Measurements from ENCODE around the gene VPS35L.
"Not testable (repeated sequence)": the region's sequence is repeated elsewhere in the genome, so short reads cannot be mapped to it uniquely, and the experiment has no call there.

Gene VPS35L

DNA sequence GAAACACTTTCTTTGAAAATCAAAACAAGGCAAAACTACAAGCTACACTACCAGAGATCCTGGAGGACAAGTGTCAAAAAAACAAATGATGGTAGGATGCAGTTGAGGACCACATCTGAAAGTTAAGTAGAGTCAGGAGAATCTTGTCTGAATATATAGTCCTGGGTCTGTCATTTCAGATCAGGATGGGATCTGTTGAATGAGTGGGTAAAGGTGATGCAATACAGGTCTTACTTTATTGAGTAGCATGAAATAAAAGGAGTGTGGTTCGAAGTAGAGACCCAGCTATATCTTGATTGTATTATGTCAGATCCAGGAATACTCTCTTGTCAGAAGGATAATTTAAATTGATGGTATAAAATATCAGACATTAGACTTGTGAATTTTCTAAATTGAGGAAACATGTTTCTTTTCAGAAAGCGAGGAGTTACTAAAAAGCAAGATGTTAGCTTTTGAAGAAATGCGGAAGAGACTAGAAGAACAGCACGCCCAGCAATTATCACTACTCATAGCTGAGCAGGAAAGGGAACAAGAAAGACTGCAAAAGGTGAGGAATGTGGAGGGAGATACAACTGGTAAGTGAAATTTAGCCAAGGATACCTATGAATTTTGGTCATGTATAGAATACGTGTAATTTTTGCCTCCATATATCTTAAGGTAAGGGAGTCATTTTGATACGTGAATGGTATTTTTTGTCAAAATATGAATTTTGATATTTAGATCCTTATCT is 15.1 kb upstream of the VPS35L start:
- no peak for DNase-seq (ENCODE audit: low read depth)

- DNase-seq (ENCODE audit: low read depth) = no peak
These were observed 13.2 kb upstream of the VPS35L start for GRCh38 chr16:19542138-19542821.

- DNase-seq (ENCODE audit: low read depth) = not testable (repeated sequence)
These were observed 12.1 kb upstream of the VPS35L start for GRCh38 chr16:19543278-19543996.

DNA sequence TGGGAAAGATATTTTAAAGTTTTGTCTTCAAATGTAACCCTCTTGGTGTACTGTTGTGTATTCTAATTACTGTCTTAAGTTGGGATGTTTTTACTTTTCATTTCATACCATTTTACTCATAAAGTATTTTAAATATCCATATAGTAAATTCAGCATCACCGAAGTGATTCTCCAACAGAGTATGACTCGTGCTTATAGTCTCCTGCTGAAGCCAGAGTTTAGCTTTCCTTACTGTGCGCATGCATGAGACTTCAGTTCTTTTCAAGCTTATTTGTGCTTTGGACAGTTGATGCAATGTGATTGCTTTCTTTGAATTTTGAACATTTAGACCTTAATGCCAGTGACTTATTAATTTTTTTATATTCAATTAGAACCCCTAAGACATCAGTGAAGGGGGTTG is 7.4 kb upstream of the VPS35L start:
- no peak for DNase-seq (ENCODE audit: low read depth)

DNA sequence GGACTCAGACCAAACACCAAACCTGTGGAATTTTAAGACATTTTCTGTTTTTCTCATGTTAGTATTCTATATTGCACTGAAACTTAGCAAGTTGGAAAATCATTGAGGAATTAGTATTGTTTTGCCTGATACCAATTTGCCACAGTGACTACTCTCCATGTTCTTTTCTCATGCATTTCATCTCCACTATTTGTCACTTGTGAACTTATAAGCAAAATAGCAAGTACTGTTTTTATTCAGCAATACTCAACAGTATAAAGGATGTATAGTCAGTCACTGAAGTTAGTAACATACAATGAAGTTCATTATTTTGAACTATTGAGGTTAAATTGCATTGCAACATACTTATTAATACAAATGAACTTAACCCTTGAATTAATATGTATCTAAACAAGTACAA is 5.8 kb upstream of the VPS35L start:
- no peak for DNase-seq (ENCODE audit: low read depth)

DNA sequence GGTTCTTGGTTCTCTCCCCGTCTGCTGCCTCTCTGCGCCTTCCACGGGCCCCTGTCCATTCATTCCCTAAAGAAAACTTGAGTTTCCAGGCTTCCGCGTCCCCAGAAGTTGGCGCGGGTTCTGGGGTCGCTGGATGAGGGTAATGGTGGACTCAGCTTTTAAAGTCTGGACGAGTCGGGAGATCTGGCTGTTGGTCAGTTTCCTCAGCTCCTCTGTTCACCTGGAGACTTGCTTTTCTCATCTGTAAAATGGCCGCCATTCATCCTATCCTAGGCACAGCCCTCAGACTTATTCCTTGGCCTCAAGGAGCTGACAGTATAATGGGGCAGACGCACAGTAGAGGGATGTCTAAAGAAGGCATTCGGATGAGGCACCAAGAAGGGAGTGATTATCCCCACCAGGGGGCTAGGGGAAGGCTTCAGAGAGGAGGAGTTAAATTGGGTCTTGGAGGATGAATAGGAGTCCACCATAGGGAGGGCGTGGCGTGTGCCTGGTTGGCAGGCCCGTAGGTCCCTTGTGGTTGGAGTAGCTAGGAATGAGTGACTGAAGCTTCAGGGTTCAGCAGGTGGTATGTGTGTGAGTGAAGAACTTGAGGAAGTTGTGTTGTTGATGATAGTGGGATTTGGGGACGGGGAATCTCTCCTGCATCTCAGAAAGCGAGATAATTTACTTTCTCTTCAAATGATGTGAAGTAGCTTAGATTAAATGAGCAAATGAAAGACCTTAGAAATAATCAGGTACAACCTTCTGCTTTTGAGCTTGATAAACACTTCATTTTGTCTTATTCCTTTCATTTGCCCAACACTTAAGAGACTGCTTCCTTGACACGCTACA is 652 bp downstream of the VPS35L start:
- no peak for DNase-seq (ENCODE audit: low read depth)

DNA sequence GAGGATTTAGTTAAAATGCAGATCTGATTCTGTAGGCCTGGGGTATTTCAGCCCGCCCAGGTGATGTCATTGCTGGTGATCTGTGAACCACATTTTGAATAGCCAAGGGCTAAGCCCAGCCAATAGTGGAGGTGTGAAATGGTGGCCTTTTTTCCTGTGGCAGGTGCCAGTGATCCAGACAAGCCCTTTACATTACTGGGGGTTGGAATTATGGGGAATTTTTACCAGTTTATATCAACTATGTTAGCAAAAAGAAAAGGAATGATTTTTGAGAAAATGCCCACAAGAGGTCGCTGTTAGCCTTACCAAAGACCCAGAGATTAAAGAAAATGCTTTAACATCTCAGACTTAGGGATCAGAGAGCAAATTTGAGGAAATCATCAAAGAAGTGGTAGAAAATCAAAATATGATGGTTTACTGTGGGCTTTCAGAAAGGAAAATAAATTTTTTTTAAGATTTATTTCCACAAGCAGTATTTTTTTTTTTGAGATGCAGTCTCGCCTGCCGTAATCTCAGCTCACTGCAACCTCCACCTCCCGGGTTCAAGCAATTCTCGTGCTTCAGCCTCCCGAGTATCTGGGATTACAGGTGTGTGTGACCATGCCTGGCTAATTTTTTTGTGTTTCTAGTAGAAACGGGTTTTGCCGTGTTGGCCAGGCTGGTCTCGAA is 3.9 kb downstream of the VPS35L start:
- DNase-seq (ENCODE audit: low read depth) = no peak

DNA sequence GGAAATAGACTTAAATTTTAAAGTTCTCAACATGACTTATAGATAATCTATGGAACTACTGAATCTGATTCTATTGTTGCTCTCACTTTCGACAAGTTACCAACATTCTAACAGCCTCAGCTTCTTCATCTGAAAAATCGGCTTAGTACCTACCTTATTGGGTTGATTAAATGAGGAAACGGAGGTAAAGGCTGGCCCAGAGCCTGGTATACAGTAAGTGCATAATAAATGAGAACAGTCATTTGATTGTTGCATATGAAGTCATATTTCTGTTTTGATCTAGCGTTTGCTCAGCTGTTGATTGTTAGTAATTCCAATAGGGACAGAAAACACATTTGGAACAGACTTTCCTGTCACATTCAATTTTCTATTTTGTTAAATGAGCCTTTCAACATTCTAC is 4.6 kb downstream of the VPS35L start:
- DNase-seq (ENCODE audit: low read depth) = no peak

GRCh38 chr16:19563377-19563776 is 7.9 kb downstream of the VPS35L start:
- no peak for DNase-seq (ENCODE audit: low read depth)

- DNase-seq (ENCODE audit: low read depth) = no peak
These were observed 10.9 kb downstream of the VPS35L start for GRCh38 chr16:19566362-19566761.

GRCh38 chr16:19567560-19567959 is 12.1 kb downstream of the VPS35L start:
- DNase-seq (ENCODE audit: low read depth) = no peak

- no peak for DNase-seq (ENCODE audit: low read depth)
These were observed 18.5 kb downstream of the VPS35L start for GRCh38 chr16:19573997-19574396.

DNA sequence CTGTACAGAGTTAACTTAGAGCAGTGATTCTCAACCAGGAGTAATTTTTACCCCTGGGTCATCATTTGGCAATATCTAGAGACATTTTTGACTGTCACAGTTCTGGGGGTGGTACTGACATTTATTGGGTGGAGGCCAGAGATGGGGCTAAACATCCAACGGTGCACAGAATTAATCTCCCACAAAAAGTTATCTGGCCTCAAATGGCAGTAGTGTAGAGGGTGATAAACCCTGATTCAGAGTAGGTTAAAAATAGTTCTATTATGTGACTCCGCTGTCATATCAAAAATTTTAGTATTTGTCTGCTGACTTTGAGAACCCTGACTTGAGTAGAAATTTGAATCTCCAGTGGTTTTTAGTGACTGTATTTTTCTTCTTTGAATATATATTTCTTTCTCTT is 19.1 kb downstream of the VPS35L start:
- DNase-seq (ENCODE audit: low read depth) = no peak

GRCh38 chr16:19578378-19578971 is 23.0 kb downstream of the VPS35L start:
- no peak for DNase-seq (ENCODE audit: low read depth)

DNA sequence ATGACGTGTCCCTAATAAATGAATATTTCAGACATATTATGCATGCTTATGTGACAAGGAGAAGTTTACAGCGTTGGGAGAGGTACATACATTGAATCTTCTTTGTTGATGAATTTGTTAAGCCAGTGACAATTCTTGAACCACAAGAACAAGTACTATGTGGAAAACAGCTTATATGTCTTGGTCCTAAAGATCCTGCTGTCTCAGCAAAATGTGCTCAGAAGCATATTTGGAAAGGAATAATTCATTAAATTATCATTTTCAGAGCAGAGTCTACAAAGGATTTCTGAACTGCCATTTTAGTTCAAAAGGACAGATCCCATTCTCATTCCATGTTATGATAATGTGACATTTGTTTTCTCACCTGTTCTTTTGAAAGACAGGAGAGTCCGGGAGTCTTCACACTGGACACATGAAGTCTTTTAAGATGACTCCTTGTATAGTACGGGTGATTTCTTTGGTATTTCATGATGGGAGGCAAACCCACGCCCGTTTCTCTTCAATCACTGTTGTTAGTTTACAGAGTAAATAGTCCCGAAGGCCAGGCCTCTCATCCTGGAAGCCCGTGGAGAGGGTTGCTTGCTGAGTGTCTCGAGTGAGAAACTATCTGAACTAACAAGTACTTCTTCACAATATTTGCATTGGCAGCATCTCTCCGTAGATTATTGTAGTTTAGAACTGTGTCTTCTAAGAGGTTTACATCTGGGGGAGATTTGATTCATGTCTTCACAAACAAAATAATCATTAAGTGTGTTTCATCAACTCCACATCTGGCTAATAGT is 26.7 kb downstream of the VPS35L start:
- no peak for DNase-seq (ENCODE audit: low read depth)

GRCh38 chr16:19583665-19584300 is 28.3 kb downstream of the VPS35L start:
- DNase-seq (ENCODE audit: low read depth) = no peak

DNA sequence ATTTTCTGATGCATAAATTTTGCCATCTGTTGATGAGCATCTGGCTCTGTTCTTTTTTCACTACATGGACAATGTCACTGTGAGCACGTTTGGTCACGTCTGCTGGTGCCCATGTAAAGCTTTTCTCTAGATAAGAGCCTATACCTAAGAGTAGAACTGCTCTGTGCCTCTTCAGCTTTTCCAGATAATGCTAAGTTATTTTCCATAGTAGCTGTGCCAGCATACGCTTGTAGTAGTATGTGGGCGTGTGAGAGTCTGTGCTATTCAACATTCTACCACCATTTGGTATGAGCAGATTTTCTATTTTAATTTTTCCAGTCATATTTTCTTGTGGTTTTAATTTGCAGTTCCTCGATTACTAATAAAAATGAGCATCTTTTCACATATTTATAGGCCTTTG is 33.2 kb downstream of the VPS35L start:
- DNase-seq (ENCODE audit: low read depth) = no peak

DNA sequence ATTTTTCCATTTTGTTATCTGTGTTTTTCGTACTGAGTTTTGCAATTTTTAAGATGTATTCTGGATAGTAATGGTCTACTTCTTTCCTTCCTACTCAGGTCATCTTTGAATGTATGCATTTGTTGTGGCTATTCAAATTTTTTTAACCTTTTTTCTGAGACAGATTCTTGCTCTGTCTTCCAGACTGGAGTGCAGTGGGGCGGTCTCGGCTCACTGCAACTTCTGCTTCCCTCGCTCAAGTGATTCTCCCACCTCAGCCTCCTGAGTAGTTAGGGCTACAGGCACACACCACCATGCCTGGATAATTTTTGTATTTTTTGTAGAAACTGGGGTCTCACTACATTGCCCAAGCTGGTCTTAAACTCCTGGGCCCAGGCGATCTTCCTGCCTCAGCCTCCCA is 33.6 kb downstream of the VPS35L start:
- no peak for DNase-seq (ENCODE audit: low read depth)

DNA sequence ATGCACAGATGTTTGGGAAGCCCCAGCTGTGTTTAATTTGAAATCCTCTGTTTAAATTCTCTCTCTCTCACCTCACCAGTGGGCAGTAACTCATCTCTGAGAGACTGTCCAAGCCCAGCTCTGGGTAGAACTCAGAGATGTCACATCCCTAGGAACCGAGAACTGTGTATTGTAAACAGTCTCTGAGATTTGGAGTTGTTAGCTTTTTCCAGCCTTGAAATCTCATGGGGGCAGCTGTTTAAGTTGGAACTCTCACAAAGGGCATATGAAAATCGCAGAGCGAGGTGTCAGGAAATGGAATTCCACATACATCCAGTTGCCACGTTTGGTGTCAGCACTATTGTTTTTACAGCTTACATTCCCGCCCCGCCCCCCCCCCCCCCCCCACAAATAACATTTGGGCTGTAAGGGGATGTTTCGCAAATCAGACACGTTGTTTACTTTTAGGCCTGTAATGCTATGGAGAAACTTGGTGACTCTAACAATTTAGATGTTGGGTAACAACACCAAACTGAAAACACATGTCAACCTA is 34.3 kb downstream of the VPS35L start:
- no peak for DNase-seq (ENCODE audit: low read depth)
